GM12864 (cell line): ENCODE measurements around the gene RIPOR2.

Source experiments
- DNase-seq: peaks from one replicate; pipeline ENCODE4 v3.0.0-alpha.2; 2011; ENCODE audit warnings: low read depth
- H3K4me3 ChIP-seq: 2 replicates; pipeline ENCODE4 v1.5.1; 2011; ENCODE audit warnings: mild to moderate bottlenecking, low read depth, low read length, control low read depth
- CTCF ChIP-seq: IDR thresholded peaks from 2 replicates; pipeline ENCODE4 v1.5.1; 2011; ENCODE audit warnings: low read depth, mild to moderate bottlenecking, moderate library complexity, low read length, control low read depth, inconsistent platforms; ENCODE audit errors: missing control alignments

RIPOR2 gene

GRCh38 chr6:24858177-24858653 is 77.5 kb downstream of the RIPOR2 start:
- no peak overlapping the region for H3K4me3 ChIP-seq
- peak; percentile 79 for DNase-seq
- TF ChIP-seq CTCF, result no peak

- no peak for DNase-seq
These were observed 78.7 kb downstream of the RIPOR2 start for GRCh38 chr6:24856901-24857670.

GRCh38 chr6:24856246-24856599 is 79.5 kb downstream of the RIPOR2 start:
- no peak for DNase-seq
- TF ChIP-seq CTCF, result no peak
- H3K4me3 ChIP-seq, result no peak overlapping the region

More at GRCh38 chr6:24856901-24857670, 78.7 kb downstream of the RIPOR2 start:
- H3K4me3 ChIP-seq, result no peak overlapping the region
- TF ChIP-seq CTCF, result no peak

GRCh38 chr6:24855395-24856245 is 80.1 kb downstream of the RIPOR2 start:
- H3K4me3 ChIP-seq, result no peak overlapping the region
- peak; percentile 59 for DNase-seq
- TF ChIP-seq CTCF, result peak; percentile 81

- DNase-seq, result no peak
- no peak overlapping the region for H3K4me3 ChIP-seq
- no peak for TF ChIP-seq CTCF
These were observed 81.6 kb downstream of the RIPOR2 start for GRCh38 chr6:24854077-24854666.

GRCh38 chr6:24851086-24851485 is 84.7 kb downstream of the RIPOR2 start:
- no peak overlapping the region for H3K4me3 ChIP-seq
- no peak for DNase-seq
- TF ChIP-seq CTCF, result no peak
